Body of pancreas (tissue), 4 donors: ENCODE results near the gene CTF1.

Source experiments
- CTCF ChIP-seq, 7 experiments: fragments of 450-650 bp in 4 of 7; fragments of 200-600 bp in 3 of 7; sonication (generic) in 3 of 7; IDR thresholded peaks; one replicate each; pipeline ENCODE4 v1.5.1; 2016 to 2019; ENCODE audit warnings: antibody characterized with exemption in 7 of 7
- POLR2A ChIP-seq, 3 donors: fragments of 450-650 bp; IDR thresholded peaks; one replicate each; pipeline ENCODE4 v1.6.1; 2016; ENCODE audit warnings: antibody characterized with exemption in 3 of 3, mild to moderate bottlenecking in 2 of 3

GRCh38 chr16:30866031-30866430, 30.4 kb upstream of the CTF1 start:
- TF ChIP-seq CTCF (IDR thresholded peaks at IDR 0.05) (no peak), POLR2A (IDR thresholded peaks at IDR 0.05) (no peak)
